ENCODE results near the gene MAGI2. TPM values are rescaled to one million over a fixed set of nuclear protein-coding genes. Genes with fewer than 3 reads are reported as not detected.

MAGI2 gene
- total RNA-seq, 1 donor from 2014 or later = 64.2 TPM

DNA sequence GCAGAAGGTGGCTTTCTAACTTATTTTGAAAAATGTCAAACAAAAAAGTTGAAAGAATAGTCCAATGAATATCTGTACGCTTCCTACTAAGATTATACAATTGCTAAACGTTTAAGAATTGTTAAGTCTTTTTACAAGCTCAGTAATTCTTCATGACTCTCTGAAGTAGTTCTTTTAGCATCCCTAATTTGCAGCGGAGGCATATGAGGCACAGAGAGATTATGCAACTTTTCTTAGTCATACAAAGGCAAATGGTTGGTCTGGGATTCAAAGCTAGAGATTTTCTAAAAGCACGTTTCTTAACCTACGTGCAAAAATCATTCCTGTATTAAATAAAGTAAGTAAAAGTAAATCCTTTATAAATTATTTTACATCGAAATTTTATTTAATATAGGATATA, 254.2 kb downstream of the MAGI2 start:
- no peak overlapping the region for H3K4me3 Mint-ChIP-seq (ENCODE audit: unreplicated experiment)
- H3K27me3 Mint-ChIP-seq (ENCODE audit: unreplicated experiment) = no peaks in the 10 kb centered on the region
- no peaks in the 10 kb centered on the region for H3K36me3 Mint-ChIP-seq (ENCODE audit: unreplicated experiment)
- no peak overlapping the region for H3K27ac Mint-ChIP-seq (ENCODE audit: unreplicated experiment)
- no peak for DNase-seq
- TF ChIP-seq, protein P1, sequence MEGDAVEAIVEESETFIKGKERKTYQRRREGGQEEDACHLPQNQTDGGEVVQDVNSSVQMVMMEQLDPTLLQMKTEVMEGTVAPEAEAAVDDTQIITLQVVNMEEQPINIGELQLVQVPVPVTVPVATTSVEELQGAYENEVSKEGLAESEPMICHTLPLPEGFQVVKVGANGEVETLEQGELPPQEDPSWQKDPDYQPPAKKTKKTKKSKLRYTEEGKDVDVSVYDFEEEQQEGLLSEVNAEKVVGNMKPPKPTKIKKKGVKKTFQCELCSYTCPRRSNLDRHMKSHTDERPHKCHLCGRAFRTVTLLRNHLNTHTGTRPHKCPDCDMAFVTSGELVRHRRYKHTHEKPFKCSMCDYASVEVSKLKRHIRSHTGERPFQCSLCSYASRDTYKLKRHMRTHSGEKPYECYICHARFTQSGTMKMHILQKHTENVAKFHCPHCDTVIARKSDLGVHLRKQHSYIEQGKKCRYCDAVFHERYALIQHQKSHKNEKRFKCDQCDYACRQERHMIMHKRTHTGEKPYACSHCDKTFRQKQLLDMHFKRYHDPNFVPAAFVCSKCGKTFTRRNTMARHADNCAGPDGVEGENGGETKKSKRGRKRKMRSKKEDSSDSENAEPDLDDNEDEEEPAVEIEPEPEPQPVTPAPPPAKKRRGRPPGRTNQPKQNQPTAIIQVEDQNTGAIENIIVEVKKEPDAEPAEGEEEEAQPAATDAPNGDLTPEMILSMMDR (IDR thresholded peaks at IDR 0.05; ENCODE audit: partially characterized antibody, unreplicated experiment) = no peak
- H3K4me1 Mint-ChIP-seq (ENCODE audit: low read depth, unreplicated experiment) = no peaks in the 10 kb centered on the region
- H3K9me3 Mint-ChIP-seq (ENCODE audit: unreplicated experiment) = no peaks in the 10 kb centered on the region

DNA sequence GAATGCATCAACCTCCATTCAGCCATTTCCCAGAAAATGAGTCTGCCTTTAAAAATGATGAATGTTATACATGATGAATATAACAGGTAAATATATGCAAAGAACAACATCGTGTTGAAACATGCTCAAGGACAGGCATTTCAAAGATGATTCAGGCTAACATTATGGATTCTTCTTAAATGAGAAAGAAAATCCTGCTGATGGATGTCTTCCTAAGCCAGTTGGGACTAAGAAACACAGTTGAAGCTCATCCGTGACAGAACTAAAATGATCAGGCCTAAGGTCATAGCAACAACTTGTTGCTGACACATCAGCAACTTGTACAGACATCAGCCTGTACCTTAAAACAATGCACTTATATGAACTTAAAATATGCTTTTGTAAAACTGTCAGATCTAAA, 267.9 kb downstream of the MAGI2 start:
- Mint-ChIP-seq H3K27me3 (ENCODE audit: unreplicated experiment) (no peaks in the 10 kb centered on the region), H3K36me3 (ENCODE audit: unreplicated experiment) (no peaks in the 10 kb centered on the region), H3K27ac (ENCODE audit: unreplicated experiment) (no peak overlapping the region), H3K4me1 (ENCODE audit: low read depth, unreplicated experiment) (no peaks in the 10 kb centered on the region), H3K4me3 (ENCODE audit: unreplicated experiment) (no peak overlapping the region), H3K9me3 (ENCODE audit: unreplicated experiment) (no peaks in the 10 kb centered on the region)
- no peak for DNase-seq
- TF ChIP-seq, protein P1 (IDR thresholded peaks at IDR 0.05; ENCODE audit: partially characterized antibody, unreplicated experiment) = no peak

DNA sequence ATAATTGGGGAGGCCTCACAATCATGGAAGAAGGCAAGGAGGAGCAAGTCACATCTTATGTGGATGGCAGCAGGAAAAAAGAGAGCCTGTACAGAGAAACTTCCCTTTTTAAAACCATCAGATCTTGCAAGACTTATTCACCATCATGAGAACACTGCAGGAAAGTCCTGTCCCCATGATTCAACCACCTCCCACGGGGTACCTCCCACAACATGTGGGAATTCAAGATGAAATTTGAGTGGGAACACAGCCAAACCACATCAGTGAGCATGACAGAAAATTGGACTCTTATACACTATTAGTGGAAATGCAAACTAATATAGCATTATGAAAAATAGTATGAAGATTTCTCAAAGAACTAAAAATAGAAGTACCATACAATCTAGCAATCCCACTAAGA, 271.2 kb downstream of the MAGI2 start:
- TF ChIP-seq, protein P1 (IDR thresholded peaks at IDR 0.05; ENCODE audit: partially characterized antibody, unreplicated experiment) = no peak
- no peak overlapping the region for H3K4me3 Mint-ChIP-seq (ENCODE audit: unreplicated experiment)

DNA sequence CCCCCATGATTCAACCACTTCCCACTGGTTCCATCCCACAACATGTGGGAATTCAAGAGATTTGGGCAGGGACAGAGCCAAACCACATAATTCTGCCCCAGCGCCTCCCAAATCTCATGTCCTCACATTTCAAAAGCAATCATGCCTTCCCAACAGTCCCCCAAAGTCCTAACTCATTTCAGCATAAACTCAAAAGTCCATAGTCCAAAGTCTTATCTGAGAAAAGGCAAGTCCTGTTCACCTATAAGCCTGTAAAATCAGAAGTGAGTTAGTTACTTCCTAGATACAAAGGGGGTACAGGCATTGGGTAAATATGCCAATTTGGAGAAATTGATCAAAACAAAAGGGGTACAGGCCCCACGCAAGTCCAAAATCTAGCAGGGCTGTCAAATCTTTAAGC, 272.9 kb downstream of the MAGI2 start:
- Mint-ChIP-seq H3K4me3 (ENCODE audit: unreplicated experiment) (no peak overlapping the region), H3K27ac (ENCODE audit: unreplicated experiment) (no peak overlapping the region), H3K27me3 (ENCODE audit: unreplicated experiment) (no peaks in the 10 kb centered on the region), H3K9me3 (ENCODE audit: unreplicated experiment) (peaks cover 4% of the 10 kb centered on the region), H3K4me1 (ENCODE audit: low read depth, unreplicated experiment) (no peaks in the 10 kb centered on the region), H3K36me3 (ENCODE audit: unreplicated experiment) (no peaks in the 10 kb centered on the region)
- TF ChIP-seq, protein P1 (IDR thresholded peaks at IDR 0.05; ENCODE audit: partially characterized antibody, unreplicated experiment) = no peak
- no peak for DNase-seq

More for the DNA sequence above, 271.2 kb downstream of the MAGI2 start:
- no peak for DNase-seq
- H3K27me3 Mint-ChIP-seq (ENCODE audit: unreplicated experiment) = no peaks in the 10 kb centered on the region
- peaks cover 4% of the 10 kb centered on the region for H3K9me3 Mint-ChIP-seq (ENCODE audit: unreplicated experiment)
- H3K36me3 Mint-ChIP-seq (ENCODE audit: unreplicated experiment) = no peaks in the 10 kb centered on the region
- no peaks in the 10 kb centered on the region for H3K4me1 Mint-ChIP-seq (ENCODE audit: low read depth, unreplicated experiment)
- H3K27ac Mint-ChIP-seq (ENCODE audit: unreplicated experiment) = no peak overlapping the region

DNA sequence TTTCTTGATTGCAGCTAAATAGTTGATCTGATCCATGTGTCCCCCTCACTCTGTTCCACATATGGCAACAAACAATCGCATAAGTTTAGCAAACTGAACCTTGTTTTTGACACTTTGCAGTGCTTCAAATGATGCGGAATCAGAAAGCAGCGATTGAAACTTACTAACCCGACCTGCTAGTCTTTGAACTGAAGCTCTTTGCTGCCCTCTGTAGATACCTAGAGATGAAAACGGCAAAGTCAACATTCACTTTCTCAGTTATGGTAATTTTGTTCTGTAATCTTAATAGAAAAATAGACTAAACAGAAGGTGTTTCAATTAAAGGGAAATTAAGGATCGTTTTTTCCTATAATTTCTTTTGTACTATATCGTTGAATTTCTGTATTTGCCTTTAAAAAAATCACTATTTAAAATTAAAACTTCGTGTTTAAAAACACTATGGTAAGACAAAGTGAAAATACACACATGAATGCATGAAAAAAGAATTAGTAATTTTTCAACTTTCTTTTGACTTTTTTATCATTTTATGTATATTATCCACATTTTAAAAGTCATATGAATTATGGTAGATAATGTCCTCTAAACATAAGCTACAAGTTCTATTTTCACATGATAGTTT, 276.5 kb downstream of the MAGI2 start:
- Mint-ChIP-seq H3K4me1 (ENCODE audit: low read depth, unreplicated experiment) (no peaks in the 10 kb centered on the region), H3K4me3 (ENCODE audit: unreplicated experiment) (no peak overlapping the region), H3K36me3 (ENCODE audit: unreplicated experiment) (no peaks in the 10 kb centered on the region), H3K27ac (ENCODE audit: unreplicated experiment) (no peak overlapping the region), H3K27me3 (ENCODE audit: unreplicated experiment) (no peaks in the 10 kb centered on the region), H3K9me3 (ENCODE audit: unreplicated experiment) (peaks cover 4% of the 10 kb centered on the region)
- TF ChIP-seq, protein P1 (IDR thresholded peaks at IDR 0.05; ENCODE audit: partially characterized antibody, unreplicated experiment) = peak; percentile 35
- no peak for DNase-seq

Measured in glutamatergic neuron (in vitro differentiated cells).